Ovary (tissue), 9 donors: ENCODE data around the gene GPR78. TPM values are rescaled to one million over a fixed set of nuclear protein-coding genes. Genes with fewer than 3 reads are reported as not detected.

Source experiments
- DNase-seq, 5 donors: peaks; one replicate each; pipeline ENCODE4 v3.0.0-alpha.2; 2019 to 2020
- H3K27ac ChIP-seq, 2 donors: fragments of 200-600 bp; one replicate each; pipeline versions ENCODE4 v1.5.1 to v1.8.0; 2019 to 2022
- H3K27me3 ChIP-seq: fragments of 200-600 bp; one replicate; pipeline ENCODE4 v1.8.0; 2022
- H3K36me3 ChIP-seq: fragments of 200-600 bp; sonication (generic); one replicate; pipeline ENCODE4 v1.5.1; 2019
- H3K4me1 ChIP-seq: one replicate; pipeline ENCODE4 v1.8.1; 2013; ENCODE audit warnings: mild to moderate bottlenecking, moderate library complexity; ENCODE audit not compliant: insufficient read depth
- H3K4me3 ChIP-seq: fragments of 200-600 bp; sonication (generic); one replicate; pipeline ENCODE4 v1.5.1; 2017
- H3K9me3 ChIP-seq, 2 donors: fragments of 200-600 bp in 1 of 2; sonication (generic) in 1 of 2; one replicate each; pipeline versions ENCODE4 v1.5.1 to v1.8.1; 2013 to 2019; ENCODE audit warnings: mild to moderate bottlenecking in 1 of 2, moderate library complexity in 1 of 2
- CTCF ChIP-seq, 3 donors: fragments of 450-650 bp in 2 of 3; fragments of 200-600 bp in 1 of 3; IDR thresholded peaks; one replicate each; pipeline versions ENCODE4 v1.5.1 to v1.8.0; 2016 to 2022; ENCODE audit warnings: antibody characterized with exemption in 3 of 3, mild to moderate bottlenecking in 1 of 3
- EP300 ChIP-seq: sonication (generic); formaldehyde crosslinking; IDR thresholded peaks from one replicate; pipeline ENCODE4 v1.6.1; 2017; ENCODE audit warnings: antibody characterized with exemption
- POLR2A ChIP-seq: fragments of 450-650 bp; IDR thresholded peaks from one replicate; pipeline ENCODE4 v1.6.1; 2017; ENCODE audit warnings: antibody characterized with exemption, mild to moderate bottlenecking, moderate library complexity
- WGBS, 3 donors: extraction: QIAGEN DNeasy Blood & Tissue Kit in 1 of 3; methylation state at CpG; one replicate each; pipeline versions ENCODE4 v1.1.5 to v1.1.7; 2013 to 2017; 5-methylcytosine and 5-hydroxymethylcytosine counted together
- intact Hi-C, 4 donors: fragments of 100-400 bp; cut with DNase I; formaldehyde crosslinking; loops; one replicate each; pipeline versions ENCODE4 v1.11.0 to v1.15.1; 2022 to 2023
- polyA plus RNA-seq, 2 donors: library from polyadenylated mRNA; stranded (reverse); fragments of 200-250 nt in 1 of 2; fragments of 350-450 nt in 1 of 2; fragmentation: Illumina TruSeq in 1 of 2; extraction: RNeasy Lipid Tissue Mini Kit (QIAGEN cat#74804) in 1 of 2; gene quantifications; one replicate each; pipeline ENCODE4 v1.2.3, GENCODE V29; 2013 to 2014
- total RNA-seq, 7 donors: library from RNA; depleted of rRNA in 2 of 7; stranded (reverse); fragments of >200 nt in 2 of 7; fragmentation: NEBNext Ultra II Directional in 3 of 7; extraction: Animal tissue kit (Norgen Biotek cat#: 25700) in 3 of 7; gene quantifications; one replicate each; pipeline versions ENCODE4 v1.1.0 to v1.2.4, GENCODE V29; 2016 to 2023
- donor health status: DM: no; HTN: no; CAD: no; lungs with moderate emphysema.
- donor health status: DM: no; HTN: no; CAD: no.
- donor health status: Bipolar disorder and iron deficiency.
- donor health status: DM: yes; HTN: yes; CAD: no.
- donor health status: DM: no; HTN: no; CAD: no.
- donor health status: DM: yes; HTN: yes; CAD: no.

Gene GPR78
- total and polyA plus RNA-seq, 9 donors = 1.0 to 14.7 (median 5.4) TPM

GRCh38 chr4:8589823-8590545, 9.8 kb downstream of the GPR78 start:
- no peaks in the 10 kb centered on the region for H3K9me3 ChIP-seq
- DNase-seq = peak in 2 of 5 donors; percentile 31 to 52
- 9 to 21% (median 10%) methylated on average over 11 of the region's 11 CpGs for WGBS, 3 donors
- H3K27me3 ChIP-seq = no peaks in the 10 kb centered on the region
- TF ChIP-seq CTCF (IDR thresholded peaks at IDR 0.05) (no peak), EP300 (no peak), POLR2A (no peak)
- peaks cover 12% of the 10 kb centered on the region for H3K4me1 ChIP-seq
- H3K27ac ChIP-seq = peak overlapping the region in 1 of 2 donors; percentile 41
- no peak overlapping the region for H3K4me3 ChIP-seq
- no peaks in the 10 kb centered on the region for H3K36me3 ChIP-seq
- intact Hi-C loops = no loop called here

GRCh38 chr4:8590546-8590880, 10.3 kb downstream of the GPR78 start:
- DNase-seq = peak in 2 of 5 donors; percentile 22 to 30
- intact Hi-C loops = no loop called here

GRCh38 chr4:8591114-8591513, 10.9 kb downstream of the GPR78 start:
- Histone ChIP-seq H3K9me3 (no peaks in the 10 kb centered on the region), H3K4me3 (no peak overlapping the region), H3K27me3 (no peaks in the 10 kb centered on the region), H3K4me1 (peaks cover 16% of the 10 kb centered on the region), H3K36me3 (no peaks in the 10 kb centered on the region), H3K27ac (no peak overlapping the region)
- TF ChIP-seq POLR2A (no peak), CTCF (IDR thresholded peaks at IDR 0.05) (no peak), EP300 (no peak)
- DNase-seq = peak in 2 of 5 donors; percentile 35 to 39
- 87 to 91% (median 90%) methylated on average over 9 of the region's 9 CpGs for WGBS, 3 donors
- intact Hi-C loops = no loop called here

More at GRCh38 chr4:8590546-8590880, 10.3 kb downstream of the GPR78 start:
- Histone ChIP-seq H3K4me3 (no peak overlapping the region), H3K27ac (peak overlapping the region in 1 of 2 donors; percentile 41), H3K4me1 (peaks cover 16% of the 10 kb centered on the region), H3K27me3 (no peaks in the 10 kb centered on the region), H3K36me3 (no peaks in the 10 kb centered on the region), H3K9me3 (no peaks in the 10 kb centered on the region)
- TF ChIP-seq EP300 = no peak
- WGBS, 3 donors = 60 to 77% (median 73%) methylated on average over 5 of the region's 5 CpGs

GRCh38 chr4:8591626-8592365, 11.6 kb downstream of the GPR78 start:
- TF ChIP-seq POLR2A (no peak), CTCF (IDR thresholded peaks at IDR 0.05) (no peak), EP300 (no peak)
- peak in 2 of 5 donors; percentile 43 to 52 for DNase-seq
- no peaks in the 10 kb centered on the region for H3K27me3 ChIP-seq
- no peak overlapping the region for H3K4me3 ChIP-seq
- no peaks in the 10 kb centered on the region for H3K9me3 ChIP-seq
- H3K36me3 ChIP-seq = no peaks in the 10 kb centered on the region
- intact Hi-C loops = loop anchor here in 2 of 4 donors (2.0 kb wide), 2 partner anchors 119 to 123 kb away; no protein-coding TSS in a partner anchor
- WGBS, 3 donors = 84 to 87% (median 84%) methylated on average over 15 of the region's 15 CpGs
- peak overlapping the region in 1 of 2 donors; percentile 87 for H3K27ac ChIP-seq
- peaks cover 20% of the 10 kb centered on the region for H3K4me1 ChIP-seq
